GM21529 (cell line): ENCODE results near the gene UTS2.

Experiments
- ATAC-seq: cut with Tn5 transposase; IDR thresholded peaks from one replicate; pipeline ENCODE4 v1.9.1; 2021; ENCODE audit not compliant: unreplicated experiment

The UTS2 gene

GRCh38 chr1:7863756-7864328, 11.0 kb upstream of the UTS2 start:
- no peak for ATAC-seq

- ATAC-seq, result no peak
These were observed 9.6 kb upstream of the UTS2 start for GRCh38 chr1:7862211-7863060.

DNA sequence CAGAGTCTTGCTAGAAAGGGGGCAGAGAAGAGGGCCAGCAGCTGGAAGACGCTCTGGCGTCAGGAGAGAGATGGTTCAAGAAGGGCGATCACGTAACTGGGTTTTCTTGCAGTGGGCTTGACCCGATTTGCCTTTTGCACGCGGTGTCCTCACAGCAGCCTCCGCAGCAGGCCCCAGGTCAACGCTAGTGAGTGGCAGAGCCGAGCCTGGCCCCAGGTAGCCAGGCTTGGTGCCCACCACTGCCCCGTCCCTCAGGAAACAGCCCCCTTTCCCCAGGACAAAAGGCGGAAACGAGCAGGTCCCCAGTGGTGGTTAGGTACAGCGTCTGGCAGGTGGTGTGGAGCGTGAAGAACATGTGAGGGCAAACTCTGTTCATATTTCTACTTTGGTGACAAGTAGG, 8.6 kb upstream of the UTS2 start:
- ATAC-seq, result no peak

DNA sequence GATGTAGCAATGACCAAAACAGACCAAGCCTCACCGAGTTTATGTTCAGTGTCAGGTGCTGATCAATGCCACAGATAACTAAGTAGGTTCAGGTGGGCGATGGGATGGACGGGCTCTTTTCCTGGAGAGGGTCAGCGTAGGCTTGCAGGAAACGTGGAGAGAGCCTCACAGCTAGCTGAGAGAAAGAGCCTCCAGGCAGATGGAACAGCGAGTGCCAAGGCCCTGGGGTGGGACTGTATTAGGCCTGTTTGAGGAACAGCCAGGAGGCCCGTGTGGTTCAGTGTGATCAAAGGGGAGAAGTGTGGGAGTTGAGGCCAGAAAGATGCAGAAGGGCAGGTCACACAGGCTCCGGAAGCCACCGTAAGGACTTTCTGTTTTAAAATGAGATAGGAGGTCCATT, 7.3 kb upstream of the UTS2 start:
- ATAC-seq, result no peak

- ATAC-seq, result no peak
These were observed 6.5 kb upstream of the UTS2 start for GRCh38 chr1:7859406-7859805.

- no peak for ATAC-seq
These were observed 5.1 kb upstream of the UTS2 start for GRCh38 chr1:7857985-7858384.

- ATAC-seq, result no peak
These were observed 4.1 kb upstream of the UTS2 start for GRCh38 chr1:7857000-7857399.

DNA sequence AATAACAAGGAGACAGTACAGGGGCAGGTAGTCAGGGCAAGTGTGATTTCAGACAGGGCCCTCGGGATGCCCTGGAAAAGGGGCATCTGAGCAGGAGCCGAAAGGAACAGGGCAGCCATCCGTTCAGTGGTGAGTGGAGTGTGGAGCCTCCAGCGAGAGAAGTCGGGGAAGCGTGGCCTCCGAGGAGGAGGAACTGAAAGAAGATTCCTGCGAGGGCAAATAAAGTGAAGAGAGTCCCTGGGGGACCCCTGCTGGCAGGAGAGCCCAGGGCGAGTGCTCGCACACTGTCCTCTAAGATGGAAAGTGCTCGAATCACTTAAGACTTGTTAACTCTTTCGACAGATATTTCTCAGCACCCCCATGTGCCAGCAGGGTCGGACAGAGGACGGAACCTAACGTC, 3.5 kb upstream of the UTS2 start:
- ATAC-seq, result no peak

DNA sequence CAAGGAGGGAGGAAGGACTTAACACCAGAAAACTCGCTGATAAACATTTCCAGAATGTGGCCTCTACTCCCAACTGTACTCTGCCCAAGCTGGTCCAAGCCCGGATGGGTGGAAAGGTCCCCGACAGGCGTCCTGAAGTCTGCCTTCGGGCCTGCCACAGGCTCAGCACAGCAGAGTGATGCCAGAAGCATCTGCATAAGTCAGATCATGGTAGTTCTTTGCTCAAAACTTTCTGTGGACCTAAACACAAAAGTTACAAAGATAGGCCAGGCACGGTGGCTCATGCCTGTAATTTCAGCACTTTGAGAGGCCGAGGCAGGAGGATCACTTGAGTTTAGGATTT, 790 bp upstream of the UTS2 start:
- no peak for ATAC-seq

DNA sequence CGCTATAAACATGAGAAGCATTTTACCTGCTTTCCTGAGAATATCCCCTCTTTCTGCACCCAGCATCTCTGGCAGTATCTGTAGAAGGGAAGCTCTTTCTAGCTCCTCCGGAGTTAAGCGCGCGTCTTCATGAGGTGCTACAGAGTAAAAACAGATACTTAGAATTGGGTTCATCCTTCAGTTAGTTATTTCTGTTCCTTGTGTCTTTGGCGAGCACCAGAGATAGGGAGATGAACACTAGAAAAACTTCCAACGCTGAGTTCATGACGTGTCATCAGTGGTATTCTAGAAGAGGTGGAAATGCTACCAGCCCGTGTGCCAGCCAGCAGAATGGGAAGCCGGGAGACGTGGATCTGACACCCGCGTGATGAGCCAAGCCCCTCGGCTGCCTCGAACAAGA, 2.1 kb downstream of the UTS2 start:
- no peak for ATAC-seq

DNA sequence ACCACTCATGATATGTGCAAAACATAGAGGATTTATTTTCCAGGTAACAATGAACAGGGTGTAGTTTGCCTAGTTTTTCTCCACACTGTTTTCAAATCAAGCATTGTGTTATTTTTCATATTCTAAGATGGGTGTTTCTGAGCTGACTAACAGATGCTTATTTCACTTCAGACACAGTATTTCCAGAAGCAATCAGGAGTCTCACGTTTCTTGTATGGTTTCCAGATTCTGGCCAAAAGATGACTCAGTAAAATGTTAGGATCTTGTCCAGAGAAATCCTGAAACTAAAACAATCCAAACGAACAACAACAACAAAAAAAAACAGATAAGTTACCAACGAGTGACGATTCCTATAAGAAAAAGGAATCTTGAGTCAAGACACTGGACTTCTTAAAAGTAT, 5.3 kb downstream of the UTS2 start:
- no peak for ATAC-seq

GRCh38 chr1:7846656-7847055, 6.2 kb downstream of the UTS2 start:
- ATAC-seq, result no peak

- no peak for ATAC-seq
These were observed 7.1 kb downstream of the UTS2 start for GRCh38 chr1:7845761-7846160.

DNA sequence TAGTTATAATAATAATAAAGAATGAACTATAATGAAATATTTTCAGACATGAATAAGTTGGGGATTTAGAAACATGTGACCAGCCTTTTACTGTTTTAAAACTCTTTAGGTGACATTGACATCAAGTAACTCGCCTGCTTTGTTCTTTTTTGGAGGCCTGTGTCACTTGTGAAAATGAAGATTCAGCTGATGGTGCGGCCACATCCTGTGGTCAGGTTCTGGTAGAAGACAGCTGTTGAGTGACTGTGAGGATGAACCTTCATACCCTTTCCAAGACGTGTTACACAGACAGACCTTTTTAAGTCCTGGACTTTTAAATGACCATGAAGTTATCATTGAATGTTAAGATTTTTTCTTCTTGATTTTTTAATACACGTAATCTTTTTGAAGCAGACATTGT, 10.3 kb downstream of the UTS2 start:
- ATAC-seq, result no peak

DNA sequence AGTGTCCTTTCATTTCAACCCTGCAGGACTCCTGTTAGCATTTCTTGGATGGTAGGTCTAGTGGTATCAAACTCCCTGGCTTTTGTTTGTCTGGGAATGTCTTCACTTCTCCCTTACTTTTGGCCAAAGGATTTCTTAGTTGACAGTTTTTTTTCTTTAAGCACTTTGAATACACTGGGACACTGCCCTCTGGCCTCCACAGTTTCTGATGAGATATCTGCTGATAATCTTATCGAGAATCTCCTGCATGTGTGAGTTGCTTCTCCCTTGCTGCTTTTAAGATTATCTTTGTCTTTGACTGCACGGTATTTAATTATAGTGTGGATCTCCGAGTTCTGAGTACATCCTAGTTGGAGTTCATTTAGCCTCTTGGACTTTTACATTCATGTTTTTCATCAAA, 13.3 kb downstream of the UTS2 start:
- no peak for ATAC-seq

- ATAC-seq, result no peak
These were observed 14.2 kb downstream of the UTS2 start for GRCh38 chr1:7838714-7839113.

DNA sequence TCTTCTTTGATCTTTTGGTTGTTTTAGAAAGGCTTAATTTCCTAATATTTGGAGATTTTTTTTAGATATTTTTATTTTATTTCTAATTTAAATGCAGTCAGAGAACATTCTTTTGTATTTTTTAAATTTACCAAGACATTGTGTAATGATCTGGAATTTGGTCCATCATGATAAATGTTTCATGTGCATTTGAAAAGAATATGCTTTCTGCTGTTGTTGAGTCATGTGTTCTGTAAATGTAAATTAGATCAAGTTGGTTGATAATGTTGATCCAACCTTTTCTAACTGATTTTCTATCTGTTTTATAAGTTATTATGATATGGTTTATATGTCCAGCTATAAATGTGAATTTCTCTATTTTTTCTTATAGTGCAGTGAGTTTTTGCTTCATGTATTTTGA, 19.8 kb downstream of the UTS2 start:
- ATAC-seq, result no peak

GRCh38 chr1:7831458-7831857, 21.4 kb downstream of the UTS2 start:
- ATAC-seq, result no peak

DNA sequence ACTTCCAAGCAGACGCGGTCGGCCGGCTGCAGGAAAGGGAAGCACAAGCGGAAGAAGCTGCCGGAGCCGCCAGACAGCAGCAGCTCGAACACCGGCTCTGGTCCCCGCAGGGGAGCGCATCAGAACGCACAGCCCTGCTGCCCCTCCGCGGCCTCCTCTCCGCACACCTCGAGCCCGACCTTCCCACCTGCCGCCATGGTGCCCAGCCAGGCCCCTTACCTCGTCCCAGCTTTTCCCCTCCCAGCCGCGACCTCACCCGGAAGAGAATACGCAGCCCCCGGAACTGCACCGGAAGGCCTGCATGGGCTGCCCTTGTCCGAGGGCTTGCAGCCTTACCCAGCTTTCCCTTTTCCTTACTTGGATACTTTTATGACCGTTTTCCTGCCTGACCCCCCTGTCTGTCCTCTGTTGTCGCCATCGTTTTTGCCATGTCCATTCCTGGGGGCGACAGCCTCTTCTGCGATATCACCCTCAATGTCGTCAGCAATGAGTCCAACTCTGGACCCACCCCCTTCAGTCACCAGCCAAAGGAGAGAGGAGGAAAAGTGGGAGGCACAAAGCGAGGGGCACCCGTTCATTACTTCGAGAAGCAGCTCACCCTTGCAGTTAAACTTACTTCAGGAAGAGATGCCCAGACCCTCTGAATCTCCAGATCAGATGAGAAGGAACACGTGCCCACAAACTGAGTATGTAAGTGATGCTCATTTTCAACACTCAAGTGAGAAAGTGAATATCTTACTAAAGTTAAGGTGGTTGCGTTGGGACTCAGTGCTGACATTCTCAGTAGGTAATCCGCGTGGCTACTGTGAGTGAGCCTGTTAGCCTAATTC, 25.5 kb downstream of the UTS2 start:
- no peak for ATAC-seq

- no peak for ATAC-seq
These were observed 26.5 kb downstream of the UTS2 start for GRCh38 chr1:7826363-7826762.

- no peak for ATAC-seq
These were observed 28.2 kb downstream of the UTS2 start for GRCh38 chr1:7824701-7825100.

DNA sequence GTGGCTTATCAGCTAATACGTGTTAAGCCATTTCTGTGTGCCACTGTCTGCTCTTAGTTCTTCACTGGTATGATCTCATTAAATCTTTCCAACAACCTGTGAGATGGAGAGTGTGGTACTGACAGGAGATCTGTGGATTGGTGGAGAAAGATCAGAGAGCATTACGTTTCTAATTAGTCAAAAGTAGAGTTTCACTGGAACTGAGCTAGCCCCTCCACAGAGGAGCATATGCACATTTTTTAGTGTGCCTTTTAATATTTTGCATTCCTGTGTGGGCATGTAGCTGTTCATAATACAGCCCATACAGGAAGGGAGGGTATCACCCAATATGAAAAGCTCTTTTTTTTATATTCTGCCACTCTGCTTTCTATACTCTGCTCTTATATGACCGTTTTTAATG, 31.6 kb downstream of the UTS2 start:
- ATAC-seq, result no peak
